CD1c-positive myeloid dendritic cell (primary cell): ENCODE measurements around the gene DAB1.

Experiments
- DNase-seq: peaks from one replicate; pipeline ENCODE4 v3.0.0-alpha.2; 2016; ENCODE audit errors: extremely low spot score

DAB1 gene

GRCh38 chr1:57411262-57411661 lies 12.6 kb downstream of the DAB1 start:
- DNase-seq, result no peak

GRCh38 chr1:57410508-57410907 lies 13.4 kb downstream of the DAB1 start:
- no peak for DNase-seq

GRCh38 chr1:57407928-57408327 lies 15.9 kb downstream of the DAB1 start:
- no peak for DNase-seq

- no peak for DNase-seq
Measured at GRCh38 chr1:57406428-57406970, 17.4 kb downstream of the DAB1 start.

GRCh38 chr1:57404884-57405283 lies 19.0 kb downstream of the DAB1 start:
- DNase-seq, result no peak

GRCh38 chr1:57403201-57403600 lies 20.7 kb downstream of the DAB1 start:
- no peak for DNase-seq

GRCh38 chr1:57401671-57402070 lies 22.2 kb downstream of the DAB1 start:
- no peak for DNase-seq

GRCh38 chr1:57400048-57400447 lies 23.8 kb downstream of the DAB1 start:
- DNase-seq, result no peak

- no peak for DNase-seq
Measured at GRCh38 chr1:57393058-57393584, 30.7 kb downstream of the DAB1 start.

- no peak for DNase-seq
Measured at GRCh38 chr1:57385336-57385735, 38.5 kb downstream of the DAB1 start.

GRCh38 chr1:57384901-57385300 lies 39.0 kb downstream of the DAB1 start:
- no peak for DNase-seq

- no peak for DNase-seq
Measured at GRCh38 chr1:57384284-57384683, 39.6 kb downstream of the DAB1 start.

GRCh38 chr1:57381871-57382270 lies 42.0 kb downstream of the DAB1 start:
- no peak for DNase-seq

- DNase-seq, result no peak
Measured at GRCh38 chr1:57381426-57381825, 42.4 kb downstream of the DAB1 start.

- no peak for DNase-seq
Measured at GRCh38 chr1:57380923-57381322, 42.9 kb downstream of the DAB1 start.

GRCh38 chr1:57378534-57378933 lies 45.3 kb downstream of the DAB1 start:
- DNase-seq, result no peak

GRCh38 chr1:57377339-57378139 lies 46.3 kb downstream of the DAB1 start:
- DNase-seq, result no peak

- no peak for DNase-seq
Measured at GRCh38 chr1:57376041-57376440, 47.8 kb downstream of the DAB1 start.

- DNase-seq, result no peak
Measured at GRCh38 chr1:57369889-57370288, 54.0 kb downstream of the DAB1 start.

- DNase-seq, result no peak
Measured at GRCh38 chr1:57367945-57368344, 55.9 kb downstream of the DAB1 start.

GRCh38 chr1:57363643-57364042 lies 60.2 kb downstream of the DAB1 start:
- no peak for DNase-seq

GRCh38 chr1:57363165-57363564 lies 60.7 kb downstream of the DAB1 start:
- DNase-seq, result no peak

- no peak for DNase-seq
Measured at GRCh38 chr1:57362480-57362879, 61.4 kb downstream of the DAB1 start.
